ENCODE results near the gene ERMARD.
A peak's percentile ranks its signal among the peaks of the same experiment; 100 is the strongest.
"Not testable (repeated sequence)": the region's sequence is repeated elsewhere in the genome, so short reads cannot be mapped to it uniquely, and the experiment has no call there.

ERMARD gene

DNA sequence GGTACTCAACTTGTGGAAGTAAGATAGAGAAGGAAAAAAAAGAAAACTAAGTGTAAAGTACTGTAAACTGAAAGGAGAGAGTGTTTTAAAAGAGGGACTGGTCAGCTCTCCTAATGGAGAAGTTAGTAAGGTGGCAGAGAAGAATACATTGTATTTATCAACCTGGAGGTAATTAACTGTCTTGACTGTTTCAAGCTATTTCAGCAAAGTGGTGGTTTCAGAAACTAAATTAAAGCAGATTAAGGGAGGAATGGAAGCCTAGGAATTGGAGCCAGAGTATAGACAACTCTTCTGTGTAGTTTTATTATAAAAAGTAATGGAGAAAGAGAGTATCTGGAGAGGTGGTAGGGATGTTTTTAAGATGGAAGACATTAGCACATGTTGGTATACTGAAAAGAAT lies 24.5 kb upstream of the ERMARD start:
- no peak for DNase-seq (ENCODE audit: low read depth)

DNA sequence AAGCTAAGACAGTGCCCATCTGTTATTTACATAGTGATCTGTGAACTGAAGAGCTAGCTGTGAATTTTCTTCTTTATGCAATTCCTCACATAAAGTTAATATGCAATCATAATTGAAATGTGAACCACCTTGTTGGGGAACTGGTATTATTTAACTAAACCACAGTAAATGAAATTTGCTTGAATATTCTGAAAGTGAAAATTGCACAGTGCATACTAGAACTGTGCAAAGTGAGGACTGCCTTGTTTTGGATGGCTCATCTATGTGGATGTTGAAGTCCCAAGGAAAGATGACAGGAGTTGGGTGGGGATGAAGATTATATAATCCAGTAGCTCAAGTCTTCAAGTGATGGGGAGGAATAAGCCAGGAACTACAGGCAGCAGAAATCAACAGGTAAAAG lies 21.5 kb upstream of the ERMARD start:
- no peak for DNase-seq (ENCODE audit: low read depth)
- H3K4me3 ChIP-seq (ENCODE audit: low read depth, low read length) = no peak overlapping the region

More for the DNA sequence above, 24.5 kb upstream of the ERMARD start:
- no peak overlapping the region for H3K4me3 ChIP-seq (ENCODE audit: low read depth, low read length)

DNA sequence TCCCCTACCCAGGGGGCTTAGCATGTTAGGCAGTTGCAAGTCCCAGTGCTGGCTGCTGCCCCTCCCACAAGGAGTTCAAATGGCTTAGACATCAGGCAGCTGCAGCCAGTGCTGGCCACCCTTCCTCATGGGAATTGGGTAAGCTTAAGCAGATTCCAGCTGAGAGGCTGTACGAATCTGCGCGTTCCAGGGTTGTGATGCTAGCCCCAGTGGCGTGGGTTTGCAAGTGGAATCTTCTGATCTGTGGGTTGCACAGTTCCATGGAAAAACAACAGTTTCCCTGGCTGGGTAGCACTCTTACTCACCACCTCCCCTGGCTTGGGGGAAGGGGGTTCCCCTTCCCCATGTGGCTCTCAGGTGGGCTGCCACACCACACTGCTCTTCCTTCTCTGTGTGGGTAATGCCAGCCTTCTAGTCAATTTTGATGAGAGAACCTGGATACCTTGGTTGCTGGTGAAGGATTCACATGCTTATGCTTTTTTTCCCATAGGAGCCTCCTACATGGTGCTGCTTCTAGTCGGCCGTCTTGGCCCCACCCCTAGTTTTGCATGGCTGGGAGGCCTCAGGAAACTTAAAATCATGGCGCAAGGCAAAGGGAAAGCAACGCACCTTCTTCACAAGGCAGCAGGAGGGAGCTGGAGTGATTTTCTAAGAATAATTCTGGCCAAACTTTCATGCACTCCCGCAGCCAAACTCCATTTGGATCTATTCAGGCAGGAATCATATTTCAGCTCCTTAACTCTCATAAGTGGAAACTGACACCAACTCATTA lies 13.0 kb upstream of the ERMARD start:
- H3K4me3 ChIP-seq (ENCODE audit: low read depth, low read length) = no peak overlapping the region
- no peak for DNase-seq (ENCODE audit: low read depth)

DNA sequence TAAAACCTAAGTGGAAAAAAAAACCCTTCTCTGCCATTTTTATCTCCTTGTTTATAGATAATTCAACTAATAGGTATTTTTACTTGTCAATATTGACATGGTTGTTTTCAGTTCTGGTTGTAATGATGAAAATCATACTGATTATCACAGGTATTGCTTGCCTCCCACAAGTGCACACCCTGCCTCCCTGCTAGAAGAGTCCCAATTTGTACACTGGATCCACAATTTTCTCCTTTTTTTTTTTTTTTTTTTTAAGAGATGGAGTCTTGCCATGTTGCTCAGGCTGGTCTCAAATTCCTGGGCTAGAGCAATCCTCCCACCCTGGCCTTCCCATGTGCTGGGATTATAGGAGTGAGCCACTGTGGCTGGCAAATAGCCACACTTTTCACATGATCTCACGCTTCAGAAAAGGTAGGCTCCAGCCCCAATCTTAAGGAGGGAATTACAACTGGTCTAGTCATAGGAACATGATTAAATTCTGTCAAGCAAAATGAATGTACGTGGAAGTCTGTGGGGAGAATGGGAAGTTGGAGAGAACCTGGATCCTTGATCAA lies 12.4 kb upstream of the ERMARD start:
- no peak for DNase-seq (ENCODE audit: low read depth)

DNA sequence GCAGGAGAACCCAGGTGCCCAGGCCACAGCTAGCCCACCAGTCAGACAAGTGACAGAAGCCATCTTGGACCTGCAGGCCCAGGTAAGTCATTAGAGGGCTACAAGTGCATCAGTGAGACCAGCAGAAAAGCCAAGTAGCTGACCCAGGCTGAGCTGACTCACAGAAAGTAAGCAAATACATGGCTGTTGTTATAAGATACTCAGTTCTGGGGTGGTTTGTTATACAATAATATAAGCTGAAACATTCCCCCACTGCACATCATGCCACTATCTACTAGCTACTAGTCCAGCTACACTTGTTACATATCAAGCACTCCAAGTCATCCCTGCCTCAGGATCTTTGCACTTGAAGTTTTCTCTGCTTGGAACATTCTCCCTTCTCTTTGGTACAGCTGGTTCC lies 10.1 kb upstream of the ERMARD start:
- H3K4me3 ChIP-seq (ENCODE audit: low read depth, low read length) = no peak overlapping the region
- no peak for DNase-seq (ENCODE audit: low read depth)

More for the DNA sequence above, 12.4 kb upstream of the ERMARD start:
- H3K4me3 ChIP-seq (ENCODE audit: low read depth, low read length) = no peak overlapping the region

DNA sequence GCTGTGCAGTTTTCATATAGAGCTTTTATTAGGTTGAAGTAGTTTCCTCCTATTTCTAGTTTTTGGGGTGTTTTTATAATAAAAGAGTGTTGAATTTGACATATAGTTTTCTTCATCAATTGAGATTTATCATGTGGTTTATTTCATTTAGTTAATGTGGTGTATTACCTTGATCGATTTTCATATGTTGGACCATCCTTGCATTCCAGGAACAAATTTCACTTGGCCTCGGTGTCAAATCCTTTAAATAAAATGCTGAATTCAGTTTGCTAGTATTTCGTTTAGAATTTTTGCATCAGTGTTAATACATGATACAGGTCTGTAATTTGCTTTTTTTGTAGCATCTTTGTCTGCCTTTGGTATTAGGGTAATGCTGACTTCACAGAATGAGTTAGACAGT lies 6.0 kb upstream of the ERMARD start:
- no peak overlapping the region for H3K4me3 ChIP-seq (ENCODE audit: low read depth, low read length)
- DNase-seq (ENCODE audit: low read depth) = no peak

DNA sequence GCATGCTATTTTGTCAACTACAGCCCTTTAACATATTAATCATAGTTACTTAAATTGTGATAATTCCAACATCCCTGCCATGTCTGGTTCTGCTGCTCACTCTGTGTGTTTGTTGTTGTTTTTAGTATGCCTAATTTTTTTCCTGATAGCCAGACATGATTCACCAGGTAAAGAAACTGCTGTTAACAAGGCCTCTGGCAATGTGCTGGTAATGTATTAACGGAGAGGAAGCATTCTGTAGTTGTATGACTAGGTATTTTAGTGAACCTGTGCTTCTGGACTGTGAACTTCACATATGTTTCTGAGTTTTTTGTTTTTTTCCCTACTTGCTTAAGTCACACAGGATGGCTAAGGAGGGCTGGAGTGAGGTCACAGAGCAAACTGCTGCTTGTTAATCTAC lies 4.9 kb upstream of the ERMARD start:
- DNase-seq (ENCODE audit: low read depth) = no peak
- H3K4me3 ChIP-seq (ENCODE audit: low read depth, low read length) = no peak overlapping the region

DNA sequence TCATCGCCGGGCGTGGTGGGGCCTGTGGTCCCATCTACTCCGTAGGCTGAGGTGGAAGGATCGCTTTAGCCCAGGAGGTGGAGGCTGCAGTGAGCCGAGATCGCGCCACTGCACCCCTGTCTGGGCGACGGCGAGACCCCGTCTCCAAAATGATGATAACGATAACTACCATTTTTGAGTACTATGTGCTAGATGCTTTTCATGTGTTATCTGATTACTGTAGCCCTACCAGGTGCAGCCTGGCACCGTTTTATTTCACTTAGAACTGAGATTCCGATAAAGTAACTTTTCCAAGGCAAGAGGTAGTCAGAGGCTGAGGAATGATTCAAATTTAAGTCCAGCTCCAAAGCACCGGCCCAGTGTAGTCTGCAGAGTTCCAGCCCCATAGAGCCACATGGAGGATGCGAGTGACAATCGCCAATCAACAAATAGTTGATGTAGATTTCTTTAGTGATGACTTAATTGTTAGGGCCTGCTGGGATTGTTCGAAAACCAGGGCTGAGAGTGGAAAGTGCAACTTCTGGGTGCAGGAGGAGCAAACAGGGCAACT lies 727 bp downstream of the ERMARD start:
- peak overlapping the region; percentile 78 for H3K4me3 ChIP-seq (ENCODE audit: low read depth, low read length)
- DNase-seq (ENCODE audit: low read depth) = no peak

DNA sequence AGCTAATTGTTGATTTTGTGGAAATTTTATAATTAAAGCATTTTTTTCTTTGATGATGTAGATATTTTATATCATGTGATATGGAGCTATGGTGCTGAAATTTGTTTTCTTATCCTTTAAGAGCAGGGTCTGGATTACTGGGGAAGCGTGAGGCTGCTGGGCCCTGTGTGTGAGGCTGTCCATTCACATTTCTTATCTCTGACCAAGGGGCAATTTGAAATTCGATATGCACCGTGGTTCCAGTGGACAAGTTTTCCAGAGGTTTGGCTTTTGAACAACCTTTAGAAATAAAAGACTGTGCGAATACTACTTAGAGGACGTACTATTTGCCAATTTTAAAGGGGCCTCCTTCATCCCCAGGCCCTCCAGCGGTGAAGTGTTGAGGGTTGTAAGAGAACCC lies 3.7 kb downstream of the ERMARD start:
- no peak overlapping the region for H3K4me3 ChIP-seq (ENCODE audit: low read depth, low read length)
- DNase-seq (ENCODE audit: low read depth) = no peak

DNA sequence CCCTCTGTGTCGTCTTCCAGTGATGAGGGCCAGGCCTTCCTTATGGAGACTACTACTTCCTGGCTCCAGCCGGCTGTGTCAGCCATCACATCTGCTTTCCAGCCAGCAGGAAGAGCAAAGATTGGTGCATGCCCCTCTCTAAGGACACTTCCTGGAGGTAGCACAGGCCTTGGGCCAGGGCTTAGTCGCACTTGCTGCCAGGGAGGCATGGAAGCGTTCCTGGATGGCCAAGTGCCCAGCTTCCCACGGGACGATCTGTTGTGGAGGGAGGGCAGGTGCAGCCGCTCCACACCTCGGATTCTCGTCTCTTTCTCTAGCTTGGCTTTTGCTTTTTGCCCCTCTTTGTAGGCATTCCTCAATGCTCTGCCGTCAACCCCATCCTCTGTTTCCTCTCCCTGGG lies 11.9 kb downstream of the ERMARD start:
- no peak overlapping the region for H3K4me3 ChIP-seq (ENCODE audit: low read depth, low read length)

DNA sequence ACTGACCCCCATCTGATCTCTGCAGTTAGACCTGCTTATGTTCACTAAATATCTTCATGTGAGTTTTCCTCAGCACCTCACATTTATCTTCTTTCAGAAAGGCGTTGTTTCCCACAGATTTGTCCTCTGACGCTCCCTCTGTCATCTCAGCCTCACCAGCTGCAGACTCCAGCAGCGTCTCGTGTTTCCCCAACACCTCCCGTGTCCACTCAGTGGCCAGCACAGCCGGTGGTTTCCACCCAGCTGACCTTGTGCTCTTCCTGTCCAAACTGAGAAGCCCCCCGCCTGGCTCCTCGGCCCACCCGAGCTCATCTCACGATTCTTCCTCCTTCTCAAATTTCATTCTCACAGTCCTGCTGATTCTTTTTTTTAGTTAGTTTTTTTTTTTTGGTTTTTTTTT lies 12.5 kb downstream of the ERMARD start:
- no peak for DNase-seq (ENCODE audit: low read depth)
- H3K4me3 ChIP-seq (ENCODE audit: low read depth, low read length) = no peak overlapping the region

More for the DNA sequence above, 11.9 kb downstream of the ERMARD start:
- DNase-seq (ENCODE audit: low read depth) = no peak

DNA sequence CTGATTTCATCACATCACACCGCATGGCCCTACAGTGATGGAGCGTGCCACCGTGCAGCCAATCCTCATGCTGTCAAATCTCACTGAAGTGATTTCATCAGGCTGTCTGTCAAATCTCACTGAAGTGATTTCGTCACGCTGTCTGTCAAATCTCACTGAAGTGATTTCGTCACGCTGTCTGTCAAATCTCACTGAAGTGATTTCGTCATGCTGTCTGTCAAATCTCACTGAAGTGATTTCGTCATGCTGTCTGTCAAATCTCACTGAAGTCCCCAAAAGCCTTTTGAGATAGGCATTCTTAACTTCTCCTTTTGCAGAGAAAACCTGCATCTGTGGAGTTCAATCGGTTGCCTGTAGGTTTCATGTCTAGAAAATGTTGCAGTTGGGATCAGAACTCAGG lies 14.4 kb downstream of the ERMARD start:
- H3K4me3 ChIP-seq (ENCODE audit: low read depth, low read length); DNase-seq (ENCODE audit: low read depth): not testable (repeated sequence)

DNA sequence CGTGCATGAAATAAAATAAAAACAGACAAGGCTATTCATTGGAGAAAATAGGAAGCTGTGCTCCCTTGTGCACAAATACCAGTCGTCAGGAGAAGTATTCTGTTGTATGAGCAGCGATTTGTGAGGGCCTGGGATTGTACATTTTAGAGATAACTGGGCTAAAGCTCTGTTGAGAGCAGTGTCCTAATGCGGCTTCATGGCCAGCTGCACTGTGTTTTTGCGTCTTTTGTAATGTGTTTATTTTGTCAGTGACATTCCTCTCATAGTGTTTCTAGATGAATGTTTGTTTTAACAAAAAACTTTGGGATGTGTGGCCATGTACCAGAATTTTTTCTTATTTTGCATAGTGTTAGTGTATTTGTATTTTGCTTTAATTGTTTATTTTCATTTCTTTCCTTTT lies 14.8 kb downstream of the ERMARD start:
- no peak for DNase-seq (ENCODE audit: low read depth)
- no peak overlapping the region for H3K4me3 ChIP-seq (ENCODE audit: low read depth, low read length)

DNA sequence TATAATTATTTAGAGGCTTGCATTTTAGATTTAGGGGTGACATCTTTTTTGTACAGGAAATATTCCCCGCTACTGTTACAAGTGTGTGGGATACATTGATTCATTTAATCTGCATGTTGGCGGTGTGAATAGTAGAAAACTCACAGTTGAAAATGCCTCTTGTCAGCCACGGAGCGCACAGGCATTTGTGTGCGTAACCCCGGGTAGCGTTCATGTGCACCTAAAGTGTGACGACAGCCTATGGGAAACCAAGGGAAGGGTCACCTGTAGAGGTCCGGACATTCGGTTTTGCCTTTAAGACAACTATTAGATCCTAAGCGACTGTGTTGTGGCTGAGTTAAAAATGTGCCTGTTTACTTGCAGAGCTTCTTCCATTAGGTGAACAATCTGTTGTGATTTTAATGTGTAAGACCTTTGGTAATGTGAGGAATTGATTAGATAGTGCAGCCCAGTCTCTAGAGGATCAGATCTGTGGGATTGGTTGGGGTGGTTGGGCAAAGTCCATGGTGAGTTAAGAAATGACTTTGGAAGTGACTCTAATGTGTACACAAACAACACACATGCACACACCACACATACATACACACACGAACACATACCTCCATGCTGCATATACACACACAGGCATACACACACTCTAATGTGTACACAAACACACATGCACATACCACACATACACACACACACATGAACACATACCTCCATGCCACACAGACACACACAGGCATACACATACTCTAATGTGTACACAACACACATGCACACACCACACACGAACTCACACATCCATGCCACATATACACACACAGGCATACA lies 15.7 kb downstream of the ERMARD start:
- no peak overlapping the region for H3K4me3 ChIP-seq (ENCODE audit: low read depth, low read length)
- DNase-seq (ENCODE audit: low read depth) = no peak

DNA sequence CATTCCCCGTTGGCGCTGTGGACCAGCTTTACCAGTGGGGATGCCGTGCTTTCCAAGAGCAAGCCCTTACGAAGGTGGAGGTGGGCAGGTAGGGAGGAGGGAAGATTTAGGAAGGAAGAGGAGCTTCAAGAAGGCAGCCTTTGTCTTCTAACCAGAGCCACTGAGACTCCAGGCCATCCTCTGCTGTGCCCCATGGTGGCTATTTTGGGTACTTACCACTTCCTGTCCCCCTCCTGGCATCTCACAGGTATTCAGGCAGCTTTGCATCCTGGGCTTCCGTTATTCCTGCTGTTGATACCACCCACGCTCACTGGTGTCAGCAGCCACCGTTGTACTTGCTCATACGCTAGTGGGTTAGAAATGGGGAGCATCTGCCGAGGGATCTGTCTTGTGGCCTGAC lies 22.9 kb downstream of the ERMARD start:
- H3K4me3 ChIP-seq (ENCODE audit: low read depth, low read length) = no peak overlapping the region
- no peak for DNase-seq (ENCODE audit: low read depth)

DNA sequence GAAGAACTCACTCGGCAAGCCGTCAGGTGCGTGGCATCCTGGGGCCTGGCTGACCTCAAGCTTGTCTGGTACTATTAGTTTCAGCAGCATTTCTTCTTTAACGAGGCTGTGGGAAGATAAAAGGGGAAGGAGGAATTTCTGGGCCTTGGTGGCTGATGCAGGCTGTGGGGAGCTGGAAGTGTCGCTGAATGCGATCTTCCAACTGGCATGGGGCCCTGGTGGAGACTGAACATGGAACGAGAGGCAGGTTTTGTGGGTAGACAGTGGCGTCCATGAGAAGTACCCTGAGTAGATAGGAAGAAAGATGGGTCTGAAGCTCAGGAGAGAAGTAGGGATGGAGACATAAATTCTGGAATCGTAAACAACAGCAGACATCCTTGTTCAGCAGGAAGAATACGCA lies 23.9 kb downstream of the ERMARD start:
- DNase-seq (ENCODE audit: low read depth) = no peak
- no peak overlapping the region for H3K4me3 ChIP-seq (ENCODE audit: low read depth, low read length)

DNA sequence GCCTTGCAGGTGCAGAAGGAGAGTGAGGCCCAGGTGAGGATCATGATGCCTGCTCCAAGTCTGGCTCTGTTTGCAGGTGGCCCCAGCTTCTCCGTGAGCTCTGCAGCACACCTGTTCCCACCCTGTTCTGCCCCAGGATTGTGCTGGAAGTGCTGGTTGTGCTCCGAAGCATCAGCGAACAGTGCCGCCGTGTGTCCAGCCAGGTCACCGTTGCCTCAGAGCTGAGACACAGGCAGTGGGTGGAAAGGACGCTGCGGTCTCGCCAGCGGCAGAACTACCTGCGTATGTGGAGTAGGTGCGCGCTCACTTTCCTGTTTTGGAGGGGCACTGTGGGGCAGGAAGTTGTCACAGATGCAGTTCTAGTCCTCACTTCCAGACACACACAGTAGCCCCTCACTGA lies 25.0 kb downstream of the ERMARD start:
- DNase-seq (ENCODE audit: low read depth) = no peak
- H3K4me3 ChIP-seq (ENCODE audit: low read depth, low read length) = no peak overlapping the region

DNA sequence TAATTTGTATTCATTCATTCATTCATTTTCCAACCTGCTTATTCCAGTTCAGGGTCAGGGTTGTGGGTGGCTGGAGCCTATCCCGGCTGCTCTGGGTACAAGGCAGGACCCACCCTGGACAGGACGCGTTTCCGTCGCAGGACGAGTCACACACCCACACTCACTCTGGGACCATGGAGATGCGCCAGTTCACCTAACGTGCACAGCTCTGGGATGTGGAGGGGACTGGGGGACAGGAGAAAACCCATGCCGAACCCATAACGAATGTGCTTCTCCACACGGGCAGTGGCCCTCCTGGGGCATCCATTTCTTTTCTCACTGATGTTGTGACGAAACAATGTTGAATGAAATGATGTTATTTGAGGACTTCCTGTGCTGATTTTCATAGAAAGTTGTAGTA lies 26.5 kb downstream of the ERMARD start:
- H3K4me3 ChIP-seq (ENCODE audit: low read depth, low read length) = no peak overlapping the region
- DNase-seq (ENCODE audit: low read depth) = no peak

DNA sequence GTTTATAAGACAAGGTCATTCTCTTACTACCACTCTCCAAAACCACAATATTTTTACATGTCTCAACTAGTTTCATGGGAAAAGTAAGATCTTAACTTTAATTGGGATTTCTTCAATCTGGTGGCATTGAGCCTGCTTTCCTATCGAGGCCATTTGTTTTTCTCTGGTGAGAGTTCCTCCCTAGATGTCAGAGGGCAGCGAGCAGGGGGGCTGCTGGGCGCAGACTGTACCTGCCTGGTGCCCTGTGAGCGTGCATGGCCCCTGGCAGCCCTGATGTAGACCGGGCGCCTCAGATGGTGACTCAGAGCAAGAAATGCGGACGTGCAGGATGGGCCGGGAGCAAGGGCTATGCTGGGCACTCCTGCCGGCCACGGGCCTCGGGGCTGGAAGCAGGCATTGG lies 27.2 kb downstream of the ERMARD start:
- no peak for DNase-seq (ENCODE audit: low read depth)
- no peak overlapping the region for H3K4me3 ChIP-seq (ENCODE audit: low read depth, low read length)

DNA sequence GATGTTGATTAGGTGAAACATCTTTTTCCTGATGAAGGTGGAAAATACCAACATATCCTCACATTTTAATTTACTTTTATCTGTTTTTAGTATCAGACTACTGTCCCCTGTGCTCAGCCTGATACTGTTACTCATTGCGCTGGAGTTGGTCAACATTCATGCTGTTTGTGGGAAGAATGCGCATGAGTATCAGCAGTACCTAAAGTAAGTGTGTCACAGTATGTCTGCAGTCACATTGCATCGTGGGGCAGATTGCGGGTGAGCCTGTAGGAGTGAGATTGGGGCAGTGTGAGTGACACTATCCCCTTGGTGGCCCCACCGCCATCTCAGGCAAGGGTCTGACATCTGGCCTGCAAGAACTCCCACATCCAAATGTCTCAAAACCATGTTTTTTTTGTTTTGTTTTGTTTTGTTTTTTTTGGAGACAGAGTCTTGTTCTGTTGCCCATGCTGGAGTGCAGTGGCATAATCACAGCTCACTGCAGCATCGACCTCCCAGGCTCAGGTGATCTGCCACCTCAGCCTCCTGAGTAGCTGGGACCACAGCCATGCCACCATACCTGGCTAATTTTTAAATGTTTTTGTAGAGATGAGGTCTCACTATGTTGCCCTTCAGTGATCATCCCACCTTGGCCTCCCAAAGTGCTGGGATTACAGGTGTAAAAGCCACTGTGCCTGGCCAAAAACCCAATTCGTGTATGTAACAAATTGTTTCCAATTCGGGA lies 27.8 kb downstream of the ERMARD start:
- no peak overlapping the region for H3K4me3 ChIP-seq (ENCODE audit: low read depth, low read length)
- no peak for DNase-seq (ENCODE audit: low read depth)

Measured in skeletal muscle cell (primary cell).